22Rv1 (cell line): ENCODE data around the gene FABP7.

Source experiments
- CTCF ChIP-seq: fragments of 450-650 bp; IDR thresholded peaks from 2 replicates; pipeline ENCODE4 v1.5.1; 2017; ENCODE audit warnings: mild to moderate bottlenecking
- ZFX ChIP-seq: fragments of 450-650 bp; IDR thresholded peaks from 2 replicates; pipeline ENCODE4 v1.6.1; 2017; ENCODE audit warnings: antibody characterized with exemption, borderline replicate concordance

- TF ChIP-seq CTCF (no peak), ZFX (no peak)
Measured at GRCh38 chr6:122800906-122801305, 21.4 kb downstream of the FABP7 start.
